ENCODE results near the gene SESN3. TPM values are rescaled to one million over a fixed set of nuclear protein-coding genes. Genes with fewer than 3 reads are reported as not detected.
"Not testable (repeated sequence)": the region's sequence is repeated elsewhere in the genome, so short reads cannot be mapped to it uniquely, and the experiment has no call there.

The SESN3 gene
- total RNA-seq, 2 experiments from 2014 or later: 47.6 to 50.6 TPM

DNA sequence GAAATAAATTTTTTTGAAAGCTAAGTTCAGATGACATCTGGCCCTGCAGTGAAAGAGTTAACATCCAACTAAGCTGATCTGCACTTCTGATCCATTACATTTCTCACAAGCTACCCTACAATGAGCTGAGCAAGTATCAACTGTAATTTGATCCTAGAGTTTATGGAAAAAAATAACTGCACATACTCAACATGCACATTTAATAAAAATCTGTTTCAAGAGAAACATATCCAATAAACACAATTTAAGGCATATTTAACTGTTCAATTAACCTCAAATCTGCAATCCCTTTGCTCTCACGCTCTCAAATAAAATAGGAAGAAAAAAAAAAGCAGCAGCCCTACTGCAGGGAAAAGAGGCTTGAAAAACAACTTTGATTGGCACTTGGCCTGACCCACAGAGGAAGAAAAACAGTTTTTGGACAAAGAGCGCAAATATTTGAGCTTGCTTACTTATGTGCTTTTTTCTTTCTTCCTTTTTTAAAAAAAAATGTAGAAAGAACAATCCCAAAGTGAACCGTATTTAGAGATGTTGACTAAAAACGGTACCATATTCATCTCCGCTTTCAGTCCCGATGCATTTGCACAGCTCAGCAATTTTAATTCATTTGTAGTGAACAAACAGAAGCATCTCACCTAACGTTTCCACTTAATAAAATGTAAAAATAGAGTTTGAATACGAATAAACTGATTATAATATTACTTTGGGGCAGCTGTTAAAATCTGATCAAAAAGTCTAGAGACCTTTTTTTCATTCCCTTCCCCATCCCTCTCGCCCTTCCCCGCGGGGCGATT, 1.6 kb downstream of the SESN3 start:
- CTCF ChIA-PET: interaction anchor here (0.6 to 1.0 kb wide), 3 partner anchors 19 to 77 kb away, joined by 3 to 7 read pairs (median 3); no protein-coding TSS in a partner anchor
- DNase-seq: no peak
- Mint-ChIP-seq H3K4me1 (peaks cover 53% of the 10 kb centered on the region), H3K27me3 (no peaks in the 10 kb centered on the region), H3K27ac (peak overlapping the region; percentile 92), H3K9me3 (peaks cover 7% of the 10 kb centered on the region), H3K36me3 (ENCODE audit: low read depth) (peaks cover 28% of the 10 kb centered on the region), H3K4me3 (no peak overlapping the region)
- POLR2A ChIA-PET: interaction anchor here (0.6 kb wide), 1 partner anchor 326 kb away, joined by 6 read pairs; no protein-coding TSS in a partner anchor

DNA sequence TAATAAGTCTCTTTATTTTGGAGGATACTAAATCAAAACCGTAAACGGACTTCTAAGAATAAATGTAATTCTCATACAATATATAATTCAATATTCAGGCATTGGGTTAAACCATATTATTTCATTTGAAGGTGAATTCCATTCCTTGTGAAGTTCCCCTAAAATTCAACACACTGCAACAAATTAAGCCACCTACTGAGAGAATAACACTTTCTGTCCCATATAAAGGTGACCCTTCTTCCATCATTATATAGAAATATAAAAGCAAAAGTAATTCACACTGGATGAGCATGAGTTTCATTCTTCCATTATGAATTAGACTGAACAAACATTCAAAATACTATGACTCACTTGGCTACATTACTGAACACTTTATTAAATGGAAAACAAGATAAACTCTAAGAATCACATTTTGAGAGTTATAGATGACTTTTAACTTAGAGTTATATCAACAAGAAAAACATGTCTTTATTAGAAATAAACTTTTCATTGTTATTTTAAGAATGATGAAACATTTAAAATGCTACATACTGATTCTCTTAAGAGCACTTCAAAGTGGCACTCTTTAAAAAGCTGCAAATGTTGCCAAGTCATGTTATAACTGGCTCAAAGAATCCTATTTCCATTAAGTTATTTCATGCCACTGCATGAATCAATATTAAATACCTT, 2.8 kb downstream of the SESN3 start:
- H3K36me3 Mint-ChIP-seq (ENCODE audit: low read depth): peaks cover 33% of the 10 kb centered on the region
- H3K4me3 Mint-ChIP-seq: peak overlapping the region; percentile 65
- no peak overlapping the region for H3K27ac Mint-ChIP-seq
- no peak for DNase-seq
- peaks cover 51% of the 10 kb centered on the region for H3K4me1 Mint-ChIP-seq
- peaks cover 11% of the 10 kb centered on the region for H3K9me3 Mint-ChIP-seq
- ChIA-PET CTCF (no interaction called here), POLR2A (no interaction called here)
- no peaks in the 10 kb centered on the region for H3K27me3 Mint-ChIP-seq

DNA sequence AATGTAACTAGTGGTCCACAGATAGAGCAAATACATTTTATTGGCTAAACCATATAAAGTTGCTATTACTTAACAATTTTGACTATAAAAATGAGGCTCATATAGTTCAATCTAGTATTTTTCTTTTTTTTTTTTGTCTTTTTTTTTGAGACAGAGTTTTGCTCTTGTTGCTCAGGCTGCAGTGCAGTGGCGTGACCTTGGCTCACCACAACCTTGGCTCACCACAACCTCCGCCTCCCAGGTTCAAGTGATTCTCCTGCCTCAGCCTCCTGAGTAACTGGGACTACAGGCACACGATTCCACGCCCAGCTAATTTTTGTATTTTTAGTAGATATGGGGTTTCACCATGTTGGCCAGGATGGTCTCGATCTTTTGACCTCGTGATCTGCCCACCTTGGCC, 3.9 kb downstream of the SESN3 start:
- DNase-seq: peak; percentile 36
- POLR2A ChIA-PET, H3K27me3 Mint-ChIP-seq: not testable (repeated sequence)
- Mint-ChIP-seq H3K4me1 (peaks cover 49% of the 10 kb centered on the region), H3K27ac (peak overlapping the region; percentile 25), H3K4me3 (peak overlapping the region; percentile 27), H3K9me3 (peaks cover 11% of the 10 kb centered on the region), H3K36me3 (ENCODE audit: low read depth) (peaks cover 37% of the 10 kb centered on the region)
- CTCF ChIA-PET: interaction anchor here (0.7 kb wide), 1 partner anchor 1140 kb away, joined by 3 read pairs; no protein-coding TSS in a partner anchor

DNA sequence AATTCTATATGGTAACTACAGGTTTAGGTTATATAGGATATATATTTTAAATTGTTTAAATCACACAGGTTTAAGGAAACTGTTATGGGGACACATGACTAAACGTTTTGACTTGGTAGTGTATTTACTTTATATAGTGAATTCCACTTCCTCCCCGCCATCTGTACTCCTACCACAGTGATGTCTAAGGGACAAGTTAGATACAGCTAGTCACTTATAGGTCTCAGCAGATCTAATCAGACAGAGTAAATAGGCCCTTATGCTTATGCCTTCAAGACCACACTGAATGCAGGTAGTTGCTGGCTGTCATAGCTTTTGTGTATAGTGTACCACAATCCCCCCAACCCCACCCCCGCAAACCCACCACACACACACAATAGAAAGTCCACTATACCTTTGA, 8.2 kb downstream of the SESN3 start:
- Mint-ChIP-seq H3K27me3 (no peaks in the 10 kb centered on the region), H3K9me3 (peaks cover 12% of the 10 kb centered on the region), H3K36me3 (ENCODE audit: low read depth) (peaks cover 47% of the 10 kb centered on the region), H3K27ac (no peak overlapping the region), H3K4me3 (no peak overlapping the region), H3K4me1 (peaks cover 35% of the 10 kb centered on the region)
- CTCF ChIA-PET: interaction anchor here (0.8 kb wide), 1 partner anchor 121 kb away, joined by 3 read pairs; no protein-coding TSS in a partner anchor
- POLR2A ChIA-PET: no interaction called here
- no peak for DNase-seq

DNA sequence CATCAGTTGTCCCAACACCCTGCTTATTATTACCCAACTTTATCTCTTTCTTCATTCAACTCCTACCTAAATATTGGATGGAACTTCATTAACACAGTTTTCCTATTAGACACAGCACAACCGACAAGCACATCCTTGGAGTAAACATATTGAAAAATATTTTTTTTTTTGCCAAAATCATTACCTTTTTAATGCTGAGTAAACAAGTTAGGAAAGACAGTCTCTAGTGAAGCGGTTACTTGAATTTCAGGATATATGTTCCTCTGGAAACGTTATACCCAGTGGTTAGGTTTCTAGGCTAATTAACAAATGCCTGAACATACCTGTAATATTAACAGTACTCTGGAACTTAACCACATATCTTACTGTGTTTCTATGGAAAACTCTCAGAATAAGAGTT, 11.4 kb downstream of the SESN3 start:
- POLR2A ChIA-PET: no interaction called here
- Mint-ChIP-seq H3K27ac (no peak overlapping the region), H3K4me1 (peaks cover 13% of the 10 kb centered on the region), H3K9me3 (peaks cover 9% of the 10 kb centered on the region), H3K27me3 (no peaks in the 10 kb centered on the region), H3K36me3 (ENCODE audit: low read depth) (peaks cover 31% of the 10 kb centered on the region), H3K4me3 (no peak overlapping the region)
- DNase-seq: no peak
- CTCF ChIA-PET: no interaction called here

DNA sequence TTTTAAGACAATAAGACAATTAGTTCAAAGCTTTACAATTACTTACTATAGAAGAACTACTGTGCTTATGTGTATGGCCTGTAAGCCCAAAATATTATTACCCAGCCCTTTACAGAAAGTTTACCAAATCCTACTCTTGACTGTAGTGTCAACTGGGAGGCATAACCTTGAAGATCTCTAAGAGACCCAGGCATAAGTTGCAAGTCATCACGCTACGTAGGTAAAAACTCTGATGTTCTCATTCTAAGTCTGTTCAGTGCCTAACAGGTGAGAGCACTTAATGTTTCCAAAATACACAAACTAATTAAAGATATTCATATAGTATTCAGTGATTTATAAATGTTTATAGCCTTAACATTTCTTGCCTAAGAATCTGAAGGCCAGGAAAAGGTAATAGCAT, 12.9 kb downstream of the SESN3 start:
- H3K27me3 Mint-ChIP-seq: no peaks in the 10 kb centered on the region
- peaks cover 2% of the 10 kb centered on the region for H3K9me3 Mint-ChIP-seq
- DNase-seq: no peak
- ChIA-PET POLR2A (no interaction called here), CTCF (interaction anchor here (0.6 kb wide), 2 partner anchors 244 to 346 kb away, joined by 3 read pairs; no protein-coding TSS in a partner anchor)
- peaks cover 8% of the 10 kb centered on the region for H3K4me1 Mint-ChIP-seq
- H3K27ac Mint-ChIP-seq: no peak overlapping the region
- no peak overlapping the region for H3K4me3 Mint-ChIP-seq
- H3K36me3 Mint-ChIP-seq (ENCODE audit: low read depth): peaks cover 19% of the 10 kb centered on the region

DNA sequence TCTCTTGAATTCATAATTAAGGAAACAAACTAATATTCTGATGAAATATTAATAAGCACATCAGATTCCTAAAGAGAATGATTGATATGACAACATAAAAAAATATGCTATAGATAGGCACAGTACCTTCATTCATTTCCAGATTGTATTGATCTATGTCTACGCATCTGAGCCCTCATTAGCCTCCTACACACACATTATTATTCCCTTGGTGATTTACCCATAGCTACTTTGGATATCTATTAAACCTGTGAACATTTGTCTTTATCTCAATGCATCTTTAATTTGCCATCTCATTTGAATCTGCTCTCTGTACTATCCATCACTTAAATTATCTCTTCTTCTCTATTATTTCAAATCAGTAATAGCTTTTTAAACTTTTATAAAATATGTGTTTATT, 18.4 kb downstream of the SESN3 start:
- Mint-ChIP-seq H3K4me1 (no peaks in the 10 kb centered on the region), H3K9me3 (peaks cover 4% of the 10 kb centered on the region)
- POLR2A ChIA-PET: no interaction called here

DNA sequence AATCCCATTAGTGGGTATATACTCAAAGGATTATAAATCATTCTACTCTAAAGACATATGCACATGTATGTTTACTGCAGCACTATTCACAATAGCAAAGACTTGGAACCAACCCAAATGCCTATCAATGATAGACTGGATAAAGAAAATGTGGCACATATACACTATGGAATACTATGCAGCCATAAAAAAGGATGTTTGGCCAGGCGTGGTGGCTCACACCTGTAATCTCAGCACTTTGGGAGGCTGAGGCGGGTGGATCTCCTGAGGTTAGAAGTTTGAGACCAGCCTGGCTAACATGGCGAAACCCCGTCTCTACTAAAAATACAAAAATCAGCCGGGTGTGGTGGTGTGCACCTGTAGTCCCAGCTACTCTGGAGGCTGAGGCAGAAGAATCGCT, 21.5 kb downstream of the SESN3 start:
- H3K36me3 Mint-ChIP-seq (ENCODE audit: low read depth): peaks cover 23% of the 10 kb centered on the region
- H3K27me3 Mint-ChIP-seq, H3K4me1 Mint-ChIP-seq, H3K4me3 Mint-ChIP-seq, H3K27ac Mint-ChIP-seq, POLR2A ChIA-PET, DNase-seq, H3K9me3 Mint-ChIP-seq, CTCF ChIA-PET: not testable (repeated sequence)

More for the DNA sequence above, 18.4 kb downstream of the SESN3 start:
- peaks cover 20% of the 10 kb centered on the region for H3K36me3 Mint-ChIP-seq (ENCODE audit: low read depth)
- no peak overlapping the region for H3K27ac Mint-ChIP-seq
- DNase-seq: no peak
- CTCF ChIA-PET: interaction anchor here (0.6 to 1.1 kb wide), 2 partner anchors 19 to 21 kb away, joined by 3 read pairs; partner anchors contain the start of gene SESN3
- no peak overlapping the region for H3K4me3 Mint-ChIP-seq
- no peaks in the 10 kb centered on the region for H3K27me3 Mint-ChIP-seq

DNA sequence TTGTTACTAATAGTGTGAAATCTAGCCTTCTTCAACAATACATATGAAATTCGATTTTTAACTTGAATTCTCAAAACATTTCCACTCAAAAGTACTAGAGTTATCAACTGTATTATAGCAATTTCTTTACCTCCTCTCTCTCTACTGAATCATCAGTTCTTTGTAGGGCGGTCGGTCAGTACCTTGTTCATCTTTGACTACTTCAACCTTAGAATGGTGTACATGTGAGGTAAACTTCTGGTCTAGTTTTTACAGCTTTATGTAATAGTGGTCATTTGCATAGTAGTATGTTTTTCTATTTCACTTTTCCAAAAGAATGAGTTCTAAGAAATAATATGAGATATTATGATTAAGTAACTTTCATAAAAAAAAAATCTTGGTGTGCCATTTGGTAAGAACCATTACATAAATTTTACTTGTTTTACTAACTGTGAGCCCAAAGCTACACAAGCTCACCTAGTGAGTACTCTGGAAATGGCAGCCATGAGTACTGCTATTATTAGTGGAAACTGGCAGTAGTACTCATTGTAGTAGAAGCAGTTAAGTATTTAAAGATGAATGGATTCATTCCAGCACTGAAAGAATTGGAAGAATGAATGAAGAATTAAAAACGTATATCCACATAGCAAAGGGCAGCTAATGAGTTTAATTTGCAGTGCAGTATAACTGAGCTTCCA, 30.1 kb downstream of the SESN3 start:
- H3K36me3 Mint-ChIP-seq (ENCODE audit: low read depth): peaks cover 19% of the 10 kb centered on the region
- no peak overlapping the region for H3K27ac Mint-ChIP-seq
- H3K4me1 Mint-ChIP-seq: peaks cover 4% of the 10 kb centered on the region
- DNase-seq: no peak
- H3K9me3 Mint-ChIP-seq: no peaks in the 10 kb centered on the region
- ChIA-PET CTCF (interaction anchor here (1.0 kb wide), 1 partner anchor 10 kb away, joined by 3 read pairs; no protein-coding TSS in a partner anchor), POLR2A (no interaction called here)
- no peak overlapping the region for H3K4me3 Mint-ChIP-seq
- H3K27me3 Mint-ChIP-seq: no peaks in the 10 kb centered on the region

DNA sequence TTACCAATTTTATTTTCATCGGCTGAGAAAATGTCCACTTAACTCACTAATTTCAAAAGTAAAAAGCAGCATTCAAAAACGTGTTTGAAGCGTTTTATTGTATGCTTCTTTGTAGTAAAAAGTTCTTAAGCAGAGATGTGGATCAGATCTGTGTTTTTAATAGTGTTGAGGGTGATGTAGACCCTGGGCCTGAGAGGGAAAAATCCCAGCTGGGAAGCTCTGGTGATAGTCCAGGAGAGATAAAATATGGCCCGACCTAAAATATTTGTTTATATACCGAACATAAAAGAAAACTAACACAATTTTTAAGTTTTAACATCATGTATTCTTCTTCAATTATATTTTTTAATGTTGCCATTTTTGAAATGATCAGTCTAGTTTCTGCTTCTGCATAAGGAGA, 35.2 kb downstream of the SESN3 start:
- peaks cover 5% of the 10 kb centered on the region for H3K4me1 Mint-ChIP-seq
- no peaks in the 10 kb centered on the region for H3K9me3 Mint-ChIP-seq
- POLR2A ChIA-PET: no interaction called here
- H3K27me3 Mint-ChIP-seq: no peaks in the 10 kb centered on the region
- CTCF ChIA-PET: interaction anchor here (0.9 kb wide), 1 partner anchor 511 kb away, joined by 4 read pairs; no protein-coding TSS in a partner anchor
- DNase-seq: no peak
- H3K36me3 Mint-ChIP-seq (ENCODE audit: low read depth): peaks cover 27% of the 10 kb centered on the region
- H3K27ac Mint-ChIP-seq: no peak overlapping the region
- no peak overlapping the region for H3K4me3 Mint-ChIP-seq

DNA sequence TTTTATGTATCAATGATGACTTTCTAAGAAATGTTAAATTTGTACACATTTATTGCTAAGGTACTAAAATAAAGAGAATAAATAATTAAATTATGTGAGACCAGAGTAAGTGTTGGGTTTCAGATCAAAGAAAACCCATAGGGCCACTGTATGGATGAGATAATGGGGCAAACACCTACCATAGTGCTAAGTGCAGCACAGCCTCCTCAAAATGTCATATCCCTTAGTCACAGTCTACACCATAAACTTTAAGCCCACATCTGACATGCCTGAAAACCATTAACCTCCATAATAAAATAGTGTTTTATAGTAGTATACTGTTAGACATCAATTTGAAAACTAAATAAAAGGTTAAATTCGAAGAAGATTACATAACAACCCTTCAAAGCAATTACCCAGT, 37.5 kb downstream of the SESN3 start:
- Mint-ChIP-seq H3K4me1 (peaks cover 6% of the 10 kb centered on the region), H3K4me3 (no peak overlapping the region), H3K27me3 (no peaks in the 10 kb centered on the region), H3K27ac (no peak overlapping the region), H3K9me3 (no peaks in the 10 kb centered on the region), H3K36me3 (ENCODE audit: low read depth) (peaks cover 41% of the 10 kb centered on the region)
- DNase-seq: no peak
- ChIA-PET CTCF (no interaction called here), POLR2A (no interaction called here)

DNA sequence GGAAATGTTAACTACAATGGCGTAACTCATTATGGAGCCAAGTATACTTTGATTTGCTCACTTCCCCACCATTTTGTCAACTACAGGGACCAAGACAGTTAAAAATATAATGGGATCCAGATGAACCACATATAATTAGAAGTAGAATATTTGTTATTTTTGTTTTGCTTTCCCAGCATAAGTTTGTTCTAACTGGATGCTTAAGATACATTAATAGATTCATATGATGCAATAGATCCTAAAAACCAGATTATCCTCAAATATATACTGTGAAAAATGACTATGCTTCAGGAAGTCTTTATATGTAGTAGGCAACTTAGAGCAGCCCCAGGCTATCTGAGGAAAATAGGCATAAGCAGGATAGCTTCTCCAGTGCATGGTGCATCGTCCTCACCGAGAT, 38.3 kb downstream of the SESN3 start:
- CTCF ChIA-PET: no interaction called here
- no peaks in the 10 kb centered on the region for H3K9me3 Mint-ChIP-seq
- POLR2A ChIA-PET: no interaction called here
- no peak overlapping the region for H3K27ac Mint-ChIP-seq
- H3K36me3 Mint-ChIP-seq (ENCODE audit: low read depth): peaks cover 45% of the 10 kb centered on the region
- no peaks in the 10 kb centered on the region for H3K27me3 Mint-ChIP-seq
- H3K4me3 Mint-ChIP-seq: no peak overlapping the region
- DNase-seq: no peak
- H3K4me1 Mint-ChIP-seq: peaks cover 3% of the 10 kb centered on the region

DNA sequence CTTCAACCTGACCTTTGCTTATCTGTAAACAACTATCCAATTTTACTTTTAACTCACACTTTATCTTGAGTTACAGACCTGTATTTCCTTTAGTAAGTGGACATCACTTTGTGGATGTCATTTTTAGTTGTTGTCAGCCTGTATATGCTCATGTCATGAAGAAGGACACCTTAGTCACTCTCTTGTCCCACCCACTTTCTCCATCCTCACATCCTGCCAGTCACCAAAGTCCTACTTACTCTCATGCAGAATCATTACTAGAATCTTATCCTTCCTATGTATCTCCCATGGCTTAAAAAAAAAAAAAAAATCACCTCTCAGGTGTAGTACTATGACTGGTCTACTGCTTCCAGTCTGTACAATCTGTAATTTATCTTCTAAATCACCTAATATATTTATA, 43.3 kb downstream of the SESN3 start:
- POLR2A ChIA-PET: no interaction called here
- Mint-ChIP-seq H3K36me3 (ENCODE audit: low read depth) (peaks cover 49% of the 10 kb centered on the region), H3K27me3 (no peaks in the 10 kb centered on the region), H3K27ac (no peak overlapping the region), H3K4me1 (peaks cover 1% of the 10 kb centered on the region), H3K9me3 (no peaks in the 10 kb centered on the region), H3K4me3 (no peak overlapping the region)
- no peak for DNase-seq
- CTCF ChIA-PET: no interaction called here

Measured in activated CD4-positive, alpha-beta T cell treated with anti-CD3 and anti-CD28 coated beads, Interleukin-2, amount 10 ng/mL, durations not matched to agents 7 days and 5 days (primary cell).